GM21786 (cell line): ENCODE measurements around the gene SCGB3A1.

Experiments used
- ATAC-seq: cut with Tn5 transposase; IDR thresholded peaks from one replicate; pipeline ENCODE4 v1.9.1; 2021; ENCODE audit not compliant: unreplicated experiment

The SCGB3A1 gene

GRCh38 chr5:180591311-180591887 lies at the start of gene SCGB3A1:
Gene SCGB3A1 (minus strand): TSS chr5:180591499. CDS start chr5:180591462, 37 bp downstream.
- no peak for ATAC-seq

GRCh38 chr5:180640611-180640860 lies 49.2 kb upstream of the SCGB3A1 start:
- no peak for ATAC-seq

- no peak for ATAC-seq
These were observed 48.7 kb upstream of the SCGB3A1 start for GRCh38 chr5:180639741-180640610.

- no peak for ATAC-seq
These were observed 48.0 kb upstream of the SCGB3A1 start for GRCh38 chr5:180639287-180639686.

GRCh38 chr5:180637962-180638680 lies 46.8 kb upstream of the SCGB3A1 start:
- no peak for ATAC-seq

- ATAC-seq, result no peak
These were observed 45.2 kb upstream of the SCGB3A1 start for GRCh38 chr5:180636403-180637075.

GRCh38 chr5:180636016-180636402 lies 44.7 kb upstream of the SCGB3A1 start:
- no peak for ATAC-seq

- ATAC-seq, result no peak
These were observed 42.2 kb upstream of the SCGB3A1 start for GRCh38 chr5:180633283-180634177.

- ATAC-seq, result no peak
These were observed 41.5 kb upstream of the SCGB3A1 start for GRCh38 chr5:180632768-180633167.

GRCh38 chr5:180631549-180632383 lies 40.5 kb upstream of the SCGB3A1 start:
- no peak for ATAC-seq

- ATAC-seq, result no peak
These were observed 39.1 kb upstream of the SCGB3A1 start for GRCh38 chr5:180630426-180630825.

GRCh38 chr5:180629831-180630382 lies 38.6 kb upstream of the SCGB3A1 start:
- no peak for ATAC-seq

- ATAC-seq, result no peak
These were observed 37.8 kb upstream of the SCGB3A1 start for GRCh38 chr5:180628827-180629750.

GRCh38 chr5:180628211-180628610 lies 36.9 kb upstream of the SCGB3A1 start:
- no peak for ATAC-seq

- ATAC-seq, result no peak
These were observed 36.3 kb upstream of the SCGB3A1 start for GRCh38 chr5:180627386-180628120.

GRCh38 chr5:180626661-180627385 lies 35.5 kb upstream of the SCGB3A1 start:
- ATAC-seq, result no peak
